C4-2B (cell line): ENCODE data around the gene PAK5.

ENCODE experiments used
- ZFX ChIP-seq: fragments of 450-650 bp; IDR thresholded peaks from 2 replicates; pipeline ENCODE4 v1.6.1; 2017
- TF ChIP-seq, protein P1 (sequence below): fragments of 450-650 bp; conservative IDR thresholded peaks from 2 replicates; pipeline ENCODE4 v1.5.1; 2017; ENCODE audit warnings: mild to moderate bottlenecking

GRCh38 chr20:9616833-9617461, 221.9 kb downstream of the PAK5 start:
- TF ChIP-seq, protein P1, sequence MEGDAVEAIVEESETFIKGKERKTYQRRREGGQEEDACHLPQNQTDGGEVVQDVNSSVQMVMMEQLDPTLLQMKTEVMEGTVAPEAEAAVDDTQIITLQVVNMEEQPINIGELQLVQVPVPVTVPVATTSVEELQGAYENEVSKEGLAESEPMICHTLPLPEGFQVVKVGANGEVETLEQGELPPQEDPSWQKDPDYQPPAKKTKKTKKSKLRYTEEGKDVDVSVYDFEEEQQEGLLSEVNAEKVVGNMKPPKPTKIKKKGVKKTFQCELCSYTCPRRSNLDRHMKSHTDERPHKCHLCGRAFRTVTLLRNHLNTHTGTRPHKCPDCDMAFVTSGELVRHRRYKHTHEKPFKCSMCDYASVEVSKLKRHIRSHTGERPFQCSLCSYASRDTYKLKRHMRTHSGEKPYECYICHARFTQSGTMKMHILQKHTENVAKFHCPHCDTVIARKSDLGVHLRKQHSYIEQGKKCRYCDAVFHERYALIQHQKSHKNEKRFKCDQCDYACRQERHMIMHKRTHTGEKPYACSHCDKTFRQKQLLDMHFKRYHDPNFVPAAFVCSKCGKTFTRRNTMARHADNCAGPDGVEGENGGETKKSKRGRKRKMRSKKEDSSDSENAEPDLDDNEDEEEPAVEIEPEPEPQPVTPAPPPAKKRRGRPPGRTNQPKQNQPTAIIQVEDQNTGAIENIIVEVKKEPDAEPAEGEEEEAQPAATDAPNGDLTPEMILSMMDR: peak; percentile 71
- no peak for TF ChIP-seq ZFX
